ENCODE measurements around the gene PAPOLB. TPM values are rescaled to one million over a fixed set of nuclear protein-coding genes. Genes with fewer than 3 reads are reported as not detected.

PAPOLB gene
- total RNA-seq, 4 donors from 2014 or later = 0.38 TPM; not detected in 3

DNA sequence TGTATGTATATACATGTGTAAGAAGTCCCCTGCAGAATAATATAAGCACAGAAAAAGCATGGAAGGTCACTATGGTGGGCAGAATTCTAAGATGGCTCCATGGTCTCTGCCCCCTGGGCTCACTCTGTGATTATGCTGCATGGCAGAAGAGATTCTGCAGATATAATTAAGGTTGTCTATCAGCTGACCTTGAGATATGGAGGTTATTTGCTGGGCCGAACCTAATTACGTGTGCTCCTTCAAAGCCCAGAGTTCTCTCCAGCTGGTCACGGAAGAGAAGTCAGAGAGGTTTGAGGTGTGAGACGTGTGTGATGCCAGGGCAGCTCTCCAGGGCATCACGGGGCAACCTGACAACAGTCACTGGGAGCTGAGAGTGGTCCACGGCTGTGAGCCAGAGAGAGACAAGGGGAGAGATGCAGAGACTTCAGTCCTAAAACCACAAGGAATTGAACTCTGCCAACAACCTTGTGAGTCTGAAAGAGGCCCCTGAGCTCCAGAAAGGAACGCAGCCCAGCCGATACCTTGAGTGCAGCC is 11.5 kb downstream of the PAPOLB start:
- no peaks in the 10 kb centered on the region for H3K4me1 ChIP-seq
- no peak overlapping the region for H3K4me3 ChIP-seq
- H3K27me3 ChIP-seq = peaks cover 0 to 10% (median 0%) of the 10 kb centered on the region in 4 donors
- no peak for DNase-seq
- TF ChIP-seq POLR2A (IDR thresholded peaks at IDR 0.05) = no peak
- TF ChIP-seq, protein P1, sequence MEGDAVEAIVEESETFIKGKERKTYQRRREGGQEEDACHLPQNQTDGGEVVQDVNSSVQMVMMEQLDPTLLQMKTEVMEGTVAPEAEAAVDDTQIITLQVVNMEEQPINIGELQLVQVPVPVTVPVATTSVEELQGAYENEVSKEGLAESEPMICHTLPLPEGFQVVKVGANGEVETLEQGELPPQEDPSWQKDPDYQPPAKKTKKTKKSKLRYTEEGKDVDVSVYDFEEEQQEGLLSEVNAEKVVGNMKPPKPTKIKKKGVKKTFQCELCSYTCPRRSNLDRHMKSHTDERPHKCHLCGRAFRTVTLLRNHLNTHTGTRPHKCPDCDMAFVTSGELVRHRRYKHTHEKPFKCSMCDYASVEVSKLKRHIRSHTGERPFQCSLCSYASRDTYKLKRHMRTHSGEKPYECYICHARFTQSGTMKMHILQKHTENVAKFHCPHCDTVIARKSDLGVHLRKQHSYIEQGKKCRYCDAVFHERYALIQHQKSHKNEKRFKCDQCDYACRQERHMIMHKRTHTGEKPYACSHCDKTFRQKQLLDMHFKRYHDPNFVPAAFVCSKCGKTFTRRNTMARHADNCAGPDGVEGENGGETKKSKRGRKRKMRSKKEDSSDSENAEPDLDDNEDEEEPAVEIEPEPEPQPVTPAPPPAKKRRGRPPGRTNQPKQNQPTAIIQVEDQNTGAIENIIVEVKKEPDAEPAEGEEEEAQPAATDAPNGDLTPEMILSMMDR (IDR thresholded peaks at IDR 0.05) = no peak
- 92 to 96% methylated on average over 6 to 8 of the region's 8 CpGs for WGBS, 2 donors
- intact Hi-C loops (cut with DNase I) = no loop called here
- no peak overlapping the region for H3K27ac ChIP-seq
- peaks cover 0 to 7% (median 0%) of the 10 kb centered on the region in 3 donors for H3K9me3 ChIP-seq
- H3K36me3 ChIP-seq = no peaks in the 10 kb centered on the region

DNA sequence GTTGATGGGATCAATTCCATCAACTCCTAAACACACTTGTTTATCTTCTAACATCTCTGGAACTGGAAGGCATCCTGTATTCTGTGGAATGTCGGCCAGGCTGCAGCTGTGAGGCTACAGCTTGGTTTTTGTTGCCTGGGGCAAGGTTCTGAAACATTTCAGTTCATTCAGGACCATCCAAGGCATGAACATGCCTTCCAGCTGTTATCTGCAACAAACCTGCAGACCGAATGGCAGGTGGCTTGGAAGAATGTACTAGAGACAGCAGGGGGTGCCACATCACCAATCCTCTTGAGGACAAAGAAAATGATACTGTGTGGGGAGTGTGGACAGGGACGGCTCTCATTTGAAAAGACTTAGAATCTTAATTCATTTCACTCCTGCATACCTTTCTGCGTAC is 12.4 kb downstream of the PAPOLB start:
- no peak for TF ChIP-seq POLR2A (IDR thresholded peaks at IDR 0.05)
- TF ChIP-seq, protein P1 (IDR thresholded peaks at IDR 0.05) = no peak
- intact Hi-C loops (cut with DNase I) = no loop called here
- H3K9me3 ChIP-seq = peaks cover 0 to 7% (median 0%) of the 10 kb centered on the region in 3 donors
- WGBS, 2 donors = 34 to 37% methylated on average over 4 of the region's 4 CpGs
- no peak overlapping the region for H3K27ac ChIP-seq
- no peak for DNase-seq
- H3K36me3 ChIP-seq = no peaks in the 10 kb centered on the region
- H3K27me3 ChIP-seq = peaks cover 0 to 19% (median 0%) of the 10 kb centered on the region in 4 donors
- H3K4me3 ChIP-seq = no peak overlapping the region
- H3K4me1 ChIP-seq = no peaks in the 10 kb centered on the region

DNA sequence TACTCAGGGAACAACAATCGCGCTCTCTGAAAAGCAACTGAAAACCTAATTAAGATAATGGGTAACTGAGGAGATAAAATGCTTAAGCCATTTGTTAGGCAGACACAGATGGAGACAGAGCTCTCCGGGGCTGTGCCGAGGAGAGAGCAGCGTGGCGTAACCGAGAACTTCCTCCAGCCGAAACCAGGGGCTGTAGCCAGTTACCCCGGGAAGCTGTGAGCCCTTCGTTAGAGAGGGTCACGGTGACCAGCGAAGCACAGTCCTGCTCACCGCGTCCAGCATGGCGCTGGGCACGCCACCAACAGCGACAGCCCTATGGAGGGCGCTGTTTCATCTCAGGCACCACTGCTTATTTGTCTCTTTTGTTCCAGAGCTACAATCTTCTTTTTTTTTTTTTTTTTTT is 16.1 kb downstream of the PAPOLB start:
- H3K4me1 ChIP-seq = no peaks in the 10 kb centered on the region
- no peak overlapping the region for H3K4me3 ChIP-seq
- peaks cover 0 to 19% (median 0%) of the 10 kb centered on the region in 4 donors for H3K27me3 ChIP-seq
- 24 to 32% methylated on average over 12 to 18 of the region's 18 CpGs for WGBS, 2 donors
- TF ChIP-seq POLR2A (IDR thresholded peaks at IDR 0.05) = no peak
- TF ChIP-seq, protein P1 (IDR thresholded peaks at IDR 0.05) = peak in 1 of 6 experiments; percentile 7
- intact Hi-C loops (cut with DNase I) = no loop called here
- no peak overlapping the region for H3K27ac ChIP-seq
- H3K9me3 ChIP-seq = no peaks in the 10 kb centered on the region
- no peaks in the 10 kb centered on the region for H3K36me3 ChIP-seq
- DNase-seq = no peak

DNA sequence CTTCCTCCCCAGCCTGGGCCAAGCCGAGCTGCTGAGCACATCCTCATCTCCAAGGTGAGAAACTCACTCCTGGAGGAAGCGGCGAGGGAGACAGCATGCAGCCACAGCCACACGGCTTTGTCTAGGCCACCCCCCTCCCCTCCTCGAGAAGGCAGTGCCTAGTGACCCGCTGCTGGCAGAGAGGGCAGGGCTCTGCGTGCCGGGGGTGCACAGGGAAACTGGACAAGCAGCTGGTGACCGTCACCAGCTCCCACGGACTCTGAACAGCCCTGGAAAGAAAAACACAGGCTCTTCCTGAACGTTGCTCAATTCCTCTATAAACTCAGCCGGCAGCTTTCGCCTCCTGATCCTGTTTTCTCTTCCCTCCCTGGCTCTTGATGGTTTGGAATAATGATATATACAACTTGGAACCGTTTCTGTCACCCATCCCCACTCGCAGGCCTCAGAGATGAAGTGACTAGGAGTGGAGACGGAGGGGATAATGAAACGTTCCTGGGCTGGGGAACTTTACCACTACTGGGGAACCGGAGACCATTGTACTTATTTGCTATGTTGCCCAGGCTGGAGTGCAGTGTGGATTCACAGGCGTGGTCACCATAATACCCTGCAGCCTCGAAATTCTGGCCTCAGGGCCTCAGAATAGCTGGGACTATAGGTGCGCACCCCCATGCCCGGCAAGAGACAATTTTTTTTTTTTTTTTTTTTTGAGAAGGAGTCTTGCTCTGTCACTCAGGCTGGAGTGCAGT is 19.3 kb downstream of the PAPOLB start:
- Histone ChIP-seq H3K4me1 (no peaks in the 10 kb centered on the region), H3K27me3 (peaks cover 0 to 19% (median 0%) of the 10 kb centered on the region in 4 donors), H3K36me3 (no peaks in the 10 kb centered on the region), H3K27ac (peak overlapping the region in 1 of 4 donors; percentile 33), H3K4me3 (no peak overlapping the region), H3K9me3 (no peaks in the 10 kb centered on the region)
- TF ChIP-seq, protein P1 (IDR thresholded peaks at IDR 0.05) = no peak
- TF ChIP-seq POLR2A (IDR thresholded peaks at IDR 0.05) = no peak
- intact Hi-C loops (cut with DNase I) = no loop called here
- 56 to 62% methylated on average over 18 to 22 of the region's 22 CpGs for WGBS, 2 donors
- DNase-seq = no peak

DNA sequence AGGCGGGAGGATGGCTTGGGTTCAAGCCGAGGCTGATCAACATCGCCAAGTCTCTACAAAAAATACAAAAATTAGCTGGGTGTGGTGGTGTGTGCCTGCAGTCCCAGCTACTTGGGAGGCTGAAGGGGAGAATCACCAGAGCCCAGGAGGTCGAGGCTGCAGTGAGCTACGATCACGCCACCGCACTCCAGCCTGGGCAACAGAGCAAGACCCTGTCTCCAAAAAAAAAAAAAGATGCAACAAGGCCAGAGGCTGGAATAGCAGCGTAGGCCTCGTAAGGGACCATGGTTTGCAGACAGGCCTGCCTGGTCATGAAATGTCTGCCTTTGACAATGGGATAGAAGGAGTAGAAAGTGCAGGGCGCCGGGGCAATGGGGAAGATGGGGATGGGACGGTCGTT is 20.0 kb downstream of the PAPOLB start:
- Histone ChIP-seq H3K27ac (peak overlapping the region in 1 of 4 donors; percentile 33), H3K36me3 (no peaks in the 10 kb centered on the region), H3K27me3 (peaks cover 0 to 19% (median 0%) of the 10 kb centered on the region in 4 donors), H3K9me3 (no peaks in the 10 kb centered on the region), H3K4me3 (no peak overlapping the region), H3K4me1 (no peaks in the 10 kb centered on the region)
- DNase-seq = no peak
- intact Hi-C loops (cut with DNase I) = no loop called here
- 89 to 93% methylated on average over 7 to 11 of the region's 13 CpGs for WGBS, 2 donors
- TF ChIP-seq, protein P1 (IDR thresholded peaks at IDR 0.05) = no peak
- TF ChIP-seq POLR2A (IDR thresholded peaks at IDR 0.05) = no peak

Data from esophagus squamous epithelium (tissue), 5 donors.